ENCODE results near the gene SLC25A21.
A peak's percentile ranks its signal among the peaks of the same experiment; 100 is the strongest.

Gene SLC25A21

GRCh38 chr14:37116933-37117849, 55.2 kb downstream of the SLC25A21 start (continued):
- TF ChIP-seq PATZ1 (tag by site-specific recombination; IDR thresholded peaks at IDR 0.05) (peak; percentile 46; the same call in 1 of the 2 replicates), ZNF558 (tag by site-specific recombination; IDR thresholded peaks at IDR 0.05) (no peak), ZFHX2 (tag by site-specific recombination; conservative IDR thresholded peaks at IDR 0.05) (no peak), ZNF138 (tag by site-specific recombination; IDR thresholded peaks at IDR 0.05; ENCODE audit: borderline replicate concordance) (no peak), ZNF324 (tag by site-specific recombination; IDR thresholded peaks at IDR 0.05) (no peak), ZNF2 (tag by site-specific recombination; IDR thresholded peaks at IDR 0.05) (no peak), SCRT1 (tag by site-specific recombination; IDR thresholded peaks at IDR 0.05; ENCODE audit: borderline replicate concordance) (no peak), ZSCAN30 (tag by site-specific recombination; IDR thresholded peaks at IDR 0.05) (peak; percentile 46; the same call in 1 of the 2 replicates), SP3 (tag by site-specific recombination; IDR thresholded peaks at IDR 0.05) (no peak), ZNF37A (tag by site-specific recombination; IDR thresholded peaks at IDR 0.05) (no peak), TSHZ1 (tag by site-specific recombination; IDR thresholded peaks at IDR 0.05; ENCODE audit: borderline replicate concordance) (no peak; the same call in 1 of the 2 replicates), ZNF354C (tag by site-specific recombination; IDR thresholded peaks at IDR 0.05; ENCODE audit: borderline replicate concordance, low read depth) (no peak), ZNF19 (tag by site-specific recombination; IDR thresholded peaks at IDR 0.05; ENCODE audit: low read depth) (no peak), ZNF747 (tag by site-specific recombination; IDR thresholded peaks at IDR 0.05) (no peak), PBX3 (CRISPR knock-in tag; IDR thresholded peaks at IDR 0.05) (no peak), ZNF311 (tag by site-specific recombination; IDR thresholded peaks at IDR 0.05; ENCODE audit: borderline replicate concordance) (no peak), ZIC2 (tag by site-specific recombination; IDR thresholded peaks at IDR 0.05) (no peak), ZNF791 (tag by site-specific recombination; IDR thresholded peaks at IDR 0.05) (no peak), ZNF529 (tag by site-specific recombination; IDR thresholded peaks at IDR 0.05; ENCODE audit: insufficient replicate concordance) (no peak), ZNF658 (tag by site-specific recombination; IDR thresholded peaks at IDR 0.05) (no peak), ZNF16 (tag by site-specific recombination; IDR thresholded peaks at IDR 0.05; ENCODE audit: low read depth) (no peak), ZNF114 (tag by site-specific recombination; IDR thresholded peaks at IDR 0.05) (no peak), ZNF514 (tag by site-specific recombination; IDR thresholded peaks at IDR 0.05) (no peak), GFI1B (tag by site-specific recombination; IDR thresholded peaks at IDR 0.05) (no peak), ZNF664 (tag by site-specific recombination; IDR thresholded peaks at IDR 0.05) (no peak), TRIM28 (IDR thresholded peaks at IDR 0.05; ENCODE audit: borderline replicate concordance, low read length) (no peak), ZSCAN18 (tag by site-specific recombination; IDR thresholded peaks at IDR 0.05) (no peak)
- TF ChIP-seq, protein P1, sequence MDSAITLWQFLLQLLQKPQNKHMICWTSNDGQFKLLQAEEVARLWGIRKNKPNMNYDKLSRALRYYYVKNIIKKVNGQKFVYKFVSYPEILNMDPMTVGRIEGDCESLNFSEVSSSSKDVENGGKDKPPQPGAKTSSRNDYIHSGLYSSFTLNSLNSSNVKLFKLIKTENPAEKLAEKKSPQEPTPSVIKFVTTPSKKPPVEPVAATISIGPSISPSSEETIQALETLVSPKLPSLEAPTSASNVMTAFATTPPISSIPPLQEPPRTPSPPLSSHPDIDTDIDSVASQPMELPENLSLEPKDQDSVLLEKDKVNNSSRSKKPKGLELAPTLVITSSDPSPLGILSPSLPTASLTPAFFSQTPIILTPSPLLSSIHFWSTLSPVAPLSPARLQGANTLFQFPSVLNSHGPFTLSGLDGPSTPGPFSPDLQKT (IDR thresholded peaks at IDR 0.05; ENCODE audit: borderline replicate concordance, low read depth, low read length) = no peak
- TF ChIP-seq, protein P2, sequence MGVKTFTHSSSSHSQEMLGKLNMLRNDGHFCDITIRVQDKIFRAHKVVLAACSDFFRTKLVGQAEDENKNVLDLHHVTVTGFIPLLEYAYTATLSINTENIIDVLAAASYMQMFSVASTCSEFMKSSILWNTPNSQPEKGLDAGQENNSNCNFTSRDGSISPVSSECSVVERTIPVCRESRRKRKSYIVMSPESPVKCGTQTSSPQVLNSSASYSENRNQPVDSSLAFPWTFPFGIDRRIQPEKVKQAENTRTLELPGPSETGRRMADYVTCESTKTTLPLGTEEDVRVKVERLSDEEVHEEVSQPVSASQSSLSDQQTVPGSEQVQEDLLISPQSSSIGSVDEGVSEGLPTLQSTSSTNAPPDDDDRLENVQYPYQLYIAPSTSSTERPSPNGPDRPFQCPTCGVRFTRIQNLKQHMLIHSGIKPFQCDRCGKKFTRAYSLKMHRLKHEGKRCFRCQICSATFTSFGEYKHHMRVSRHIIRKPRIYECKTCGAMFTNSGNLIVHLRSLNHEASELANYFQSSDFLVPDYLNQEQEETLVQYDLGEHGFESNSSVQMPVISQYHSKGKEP (tag by site-specific recombination; IDR thresholded peaks at IDR 0.05) = 0 out of 2 replicates have a peak, but pooled peaks have one; percentile 7
